ENCODE data around the gene DSP.

DNA sequence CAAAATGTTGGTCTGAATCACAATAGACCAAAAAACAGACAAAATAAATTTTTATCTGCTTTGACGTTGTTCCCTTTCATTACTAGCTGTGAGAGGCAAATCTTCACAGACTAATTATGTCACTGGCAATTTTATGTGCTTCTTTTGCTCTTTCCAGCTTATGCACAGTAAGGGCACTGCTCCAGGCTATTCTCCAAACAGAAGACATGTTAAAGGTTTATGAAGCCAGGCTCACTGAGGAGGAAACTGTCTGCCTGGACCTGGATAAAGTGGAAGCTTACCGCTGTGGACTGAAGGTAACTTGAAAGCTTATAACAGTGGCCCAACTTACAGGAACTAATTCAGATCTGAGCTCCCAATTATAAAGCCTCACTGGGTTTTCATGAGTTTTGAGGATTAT is 33.0 kb downstream of the DSP start:
- TF ChIP-seq, protein P1, sequence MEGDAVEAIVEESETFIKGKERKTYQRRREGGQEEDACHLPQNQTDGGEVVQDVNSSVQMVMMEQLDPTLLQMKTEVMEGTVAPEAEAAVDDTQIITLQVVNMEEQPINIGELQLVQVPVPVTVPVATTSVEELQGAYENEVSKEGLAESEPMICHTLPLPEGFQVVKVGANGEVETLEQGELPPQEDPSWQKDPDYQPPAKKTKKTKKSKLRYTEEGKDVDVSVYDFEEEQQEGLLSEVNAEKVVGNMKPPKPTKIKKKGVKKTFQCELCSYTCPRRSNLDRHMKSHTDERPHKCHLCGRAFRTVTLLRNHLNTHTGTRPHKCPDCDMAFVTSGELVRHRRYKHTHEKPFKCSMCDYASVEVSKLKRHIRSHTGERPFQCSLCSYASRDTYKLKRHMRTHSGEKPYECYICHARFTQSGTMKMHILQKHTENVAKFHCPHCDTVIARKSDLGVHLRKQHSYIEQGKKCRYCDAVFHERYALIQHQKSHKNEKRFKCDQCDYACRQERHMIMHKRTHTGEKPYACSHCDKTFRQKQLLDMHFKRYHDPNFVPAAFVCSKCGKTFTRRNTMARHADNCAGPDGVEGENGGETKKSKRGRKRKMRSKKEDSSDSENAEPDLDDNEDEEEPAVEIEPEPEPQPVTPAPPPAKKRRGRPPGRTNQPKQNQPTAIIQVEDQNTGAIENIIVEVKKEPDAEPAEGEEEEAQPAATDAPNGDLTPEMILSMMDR (IDR thresholded peaks at IDR 0.05), result no peak
- TF ChIP-seq POLR2A (IDR thresholded peaks at IDR 0.05), result no peak
